ENCODE data around the gene PLP2. TPM values are rescaled to one million over a fixed set of nuclear protein-coding genes. Genes with fewer than 3 reads are reported as not detected.

Gene PLP2
- total and polyA plus RNA-seq, 2 of the 13 experiments (the other 11 are each of a cell fraction or from before 2014, with no cell fraction given): 0.40 to 3.6 TPM

- Histone ChIP-seq H3K9me3 (ENCODE audit: low read length) (no peaks in the 10 kb centered on the region), H3K4me3 (replicated peaks in 1 of 3; ENCODE audit: insufficient read depth in 1 of 3, low read depth in 2 of 3, low read length in 3 of 3) (no peak overlapping the region), H2AFZ (ENCODE audit: low read length) (no peak overlapping the region), H3K36me3 (replicated peaks in 1 of 2; ENCODE audit: control insufficient read depth in 1 of 2, insufficient read depth in 2 of 2, low read length in 2 of 2) (peaks cover 0 to 2% of the 10 kb centered on the region in 2 experiments; a peak in 1 of 5 replicates), H3K27me3 (ENCODE audit: control insufficient read depth in 1 of 2, insufficient read depth in 2 of 2, low read length in 2 of 2) (no peaks in the 10 kb centered on the region), H3K27ac (ENCODE audit: extremely low read length, insufficient read depth, low read length) (no peak overlapping the region), H3K79me2 (ENCODE audit: insufficient read depth, low read length) (no peaks in the 10 kb centered on the region), H3K4me2 (ENCODE audit: low read depth, low read length) (no peak overlapping the region), H3K9ac (ENCODE audit: insufficient read depth, low read depth, low read length) (no peak overlapping the region), H3K4me1 (ENCODE audit: insufficient read depth, low read length) (no peaks in the 10 kb centered on the region), H4K20me1 (ENCODE audit: insufficient read depth, low read length) (no peaks in the 10 kb centered on the region)
- intact Hi-C loops (cut with micrococcal nuclease; ENCODE audit: unreplicated experiment): no loop called here
- in situ Hi-C loops (cut with HindIII; ENCODE audit: extremely low pct_ligation_motif_present, low pct_unique_long_range_greater_than_20kb): no loop called here
- no peak for TF ChIP-seq ZXDC (CRISPR knock-in tag; IDR thresholded peaks at IDR 0.05)
- no peak for TF ChIP-seq SMAD9 (CRISPR knock-in tag; IDR thresholded peaks at IDR 0.05)
- TF ChIP-seq ZMAT3 (CRISPR knock-in tag; conservative IDR thresholded peaks at IDR 0.05): no peak
- no peak for TF ChIP-seq E2F1 (CRISPR knock-in tag; IDR thresholded peaks at IDR 0.05)
- no peak for TF ChIP-seq ARID2 (CRISPR knock-in tag; IDR thresholded peaks at IDR 0.05; ENCODE audit: borderline replicate concordance)
- TF ChIP-seq, protein P1, sequence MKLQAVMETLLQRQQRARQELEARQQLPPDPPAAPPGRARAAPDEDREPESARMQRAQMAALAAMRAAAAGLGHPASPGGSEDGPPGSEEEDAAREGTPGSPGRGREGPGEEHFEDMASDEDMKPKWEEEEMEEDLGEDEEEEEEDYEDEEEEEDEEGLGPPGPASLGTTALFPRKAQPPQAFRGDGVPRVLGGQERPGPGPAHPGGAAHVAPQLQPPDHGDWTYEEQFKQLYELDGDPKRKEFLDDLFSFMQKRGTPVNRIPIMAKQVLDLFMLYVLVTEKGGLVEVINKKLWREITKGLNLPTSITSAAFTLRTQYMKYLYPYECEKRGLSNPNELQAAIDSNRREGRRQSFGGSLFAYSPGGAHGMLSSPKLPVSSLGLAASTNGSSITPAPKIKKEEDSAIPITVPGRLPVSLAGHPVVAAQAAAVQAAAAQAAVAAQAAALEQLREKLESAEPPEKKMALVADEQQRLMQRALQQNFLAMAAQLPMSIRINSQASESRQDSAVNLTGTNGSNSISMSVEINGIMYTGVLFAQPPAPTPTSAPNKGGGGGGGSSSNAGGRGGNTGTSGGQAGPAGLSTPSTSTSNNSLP (IDR thresholded peaks at IDR 0.05; ENCODE audit: low read depth, low read length): no peak
- TF ChIP-seq RARG (CRISPR knock-in tag; IDR thresholded peaks at IDR 0.05; ENCODE audit: low read depth): no peak
- no peak for TF ChIP-seq AKAP8 (CRISPR knock-in tag; IDR thresholded peaks at IDR 0.05)
- no peak for TF ChIP-seq MBD4 (IDR thresholded peaks at IDR 0.05; ENCODE audit: borderline replicate concordance, low read length)
- TF ChIP-seq SIN3A (IDR thresholded peaks at IDR 0.05; ENCODE audit: borderline replicate concordance, low read depth, low read length): no peak
- no peak for TF ChIP-seq RXRA (CRISPR knock-in tag; IDR thresholded peaks at IDR 0.05)
- no peak for TF ChIP-seq SOX13 (IDR thresholded peaks at IDR 0.05)
- TF ChIP-seq SOX13 (CRISPR knock-in tag; conservative IDR thresholded peaks at IDR 0.05 in 1 of 2, IDR thresholded peaks at IDR 0.05 in 1 of 2): no peak
- FAIRE-seq: no peak
- no peak for DNase-seq (ENCODE audit: low spot score)
- no peak for ATAC-seq
- ChIA-PET CTCF (ENCODE audit: low intra/inter-chr PET ratio, low total read pairs) (no interaction called here), POLR2A (no interaction called here)
- BruUV-seq (replicated peaks): no TSS peak
- 90% methylated on average over 8 of the region's 43 CpGs for WGBS (ENCODE audit: low lambda C conversion rate)
These were observed 4.0 kb downstream of the PLP2 start for GRCh38 chrX:49175435-49176274.
